Stimulated activated CD4-positive, alpha-beta T cell treated with anti-CD3 and anti-CD28 coated beads, Interleukin-1b, Interleukin-23, amount 100 ng/mL, for 48 hours (primary cell): ENCODE data around the gene PLEKHN1.
A peak's percentile ranks its signal among the peaks of the same experiment; 100 is the strongest.

Experiments used
- DNase-seq: peaks from one replicate; pipeline ENCODE4 v3.0.0-alpha.2; 2020

PLEKHN1 gene, protein sequence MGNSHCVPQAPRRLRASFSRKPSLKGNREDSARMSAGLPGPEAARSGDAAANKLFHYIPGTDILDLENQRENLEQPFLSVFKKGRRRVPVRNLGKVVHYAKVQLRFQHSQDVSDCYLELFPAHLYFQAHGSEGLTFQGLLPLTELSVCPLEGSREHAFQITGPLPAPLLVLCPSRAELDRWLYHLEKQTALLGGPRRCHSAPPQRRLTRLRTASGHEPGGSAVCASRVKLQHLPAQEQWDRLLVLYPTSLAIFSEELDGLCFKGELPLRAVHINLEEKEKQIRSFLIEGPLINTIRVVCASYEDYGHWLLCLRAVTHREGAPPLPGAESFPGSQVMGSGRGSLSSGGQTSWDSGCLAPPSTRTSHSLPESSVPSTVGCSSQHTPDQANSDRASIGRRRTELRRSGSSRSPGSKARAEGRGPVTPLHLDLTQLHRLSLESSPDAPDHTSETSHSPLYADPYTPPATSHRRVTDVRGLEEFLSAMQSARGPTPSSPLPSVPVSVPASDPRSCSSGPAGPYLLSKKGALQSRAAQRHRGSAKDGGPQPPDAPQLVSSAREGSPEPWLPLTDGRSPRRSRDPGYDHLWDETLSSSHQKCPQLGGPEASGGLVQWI

DNA sequence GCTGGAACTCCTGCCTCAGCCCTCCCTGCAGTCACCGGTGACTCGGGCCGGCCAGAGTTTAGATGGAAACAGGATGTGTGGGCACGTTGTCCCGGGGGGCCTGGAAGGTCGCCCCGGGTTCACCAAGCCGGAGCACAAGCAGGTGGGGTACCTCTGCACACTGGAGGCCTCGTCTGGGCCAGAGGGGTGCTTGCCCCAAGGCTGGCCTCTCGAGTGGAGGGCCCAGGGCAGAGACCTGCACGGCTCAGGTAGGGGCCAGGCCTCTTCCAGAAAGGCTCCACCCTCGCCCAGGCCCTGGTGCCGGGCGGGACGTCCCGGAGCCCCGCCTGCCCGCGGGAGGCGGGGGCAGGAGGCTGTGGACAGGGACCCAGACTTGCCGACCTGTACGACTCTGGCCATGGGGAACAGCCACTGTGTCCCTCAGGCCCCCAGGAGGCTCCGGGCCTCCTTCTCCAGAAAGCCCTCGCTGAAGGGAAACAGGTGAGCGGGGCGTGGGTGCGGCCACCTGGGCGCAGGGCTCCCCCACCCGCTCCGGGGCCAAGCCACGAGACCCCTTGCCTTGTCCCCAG lies at the start of gene PLEKHN1:
PLEKHN1 (plus strand) TSS at position 348 of the 569 bp plus-strand sequence; CDS start at position 398, 50 bp downstream.
- DNase-seq: no peak

DNA sequence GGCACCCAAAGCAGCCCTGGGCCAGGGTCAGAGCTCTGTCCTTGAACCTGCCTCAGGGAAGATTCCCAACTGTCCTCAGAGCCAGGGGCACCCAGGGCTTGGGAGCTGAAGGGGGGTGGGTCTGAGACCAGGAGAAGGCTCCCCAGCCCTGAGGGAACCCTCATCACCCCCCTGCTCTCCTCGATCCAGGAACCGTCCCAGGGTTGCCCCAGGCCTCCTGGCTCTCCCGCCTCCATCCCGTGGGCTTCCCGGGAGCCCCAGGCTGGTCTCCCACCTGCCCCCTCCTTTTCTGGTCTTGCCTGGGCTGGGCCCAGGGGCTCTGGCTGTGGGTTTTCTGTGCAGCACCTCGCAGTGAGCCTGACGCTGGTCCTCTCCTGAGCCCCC lies 49.2 kb upstream of the PLEKHN1 start:
- no peak for DNase-seq

DNA sequence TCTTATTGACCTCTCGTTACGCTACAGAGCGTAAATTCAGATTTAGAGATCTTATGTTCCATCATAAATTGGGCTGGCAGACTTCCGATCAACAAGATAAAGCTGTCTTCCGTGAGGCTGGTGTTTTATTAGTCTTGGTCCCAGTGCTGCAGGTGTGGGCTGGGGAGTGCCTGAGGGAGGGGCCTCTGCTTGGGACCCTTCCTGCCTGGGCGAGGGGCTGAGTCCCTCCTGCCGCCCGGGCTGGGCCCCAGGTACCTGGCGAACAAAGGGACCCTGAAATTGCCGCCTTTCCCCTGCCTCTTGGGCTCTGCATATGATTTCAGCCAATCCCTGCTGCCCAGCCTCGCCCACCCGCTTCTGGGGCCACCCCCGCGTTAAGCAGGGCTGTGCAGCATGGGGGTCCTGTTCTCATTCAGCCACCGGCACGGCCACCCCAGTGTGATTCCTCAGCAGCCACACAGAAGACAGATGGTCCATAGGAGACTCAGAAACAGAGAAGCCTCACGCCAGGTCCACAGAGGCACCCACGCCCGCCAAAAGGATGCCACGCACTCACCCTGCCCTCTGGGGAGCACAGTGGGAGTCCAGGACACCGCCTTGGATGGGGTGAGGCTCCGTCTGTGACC lies 48.7 kb upstream of the PLEKHN1 start:
- DNase-seq: no peak

DNA sequence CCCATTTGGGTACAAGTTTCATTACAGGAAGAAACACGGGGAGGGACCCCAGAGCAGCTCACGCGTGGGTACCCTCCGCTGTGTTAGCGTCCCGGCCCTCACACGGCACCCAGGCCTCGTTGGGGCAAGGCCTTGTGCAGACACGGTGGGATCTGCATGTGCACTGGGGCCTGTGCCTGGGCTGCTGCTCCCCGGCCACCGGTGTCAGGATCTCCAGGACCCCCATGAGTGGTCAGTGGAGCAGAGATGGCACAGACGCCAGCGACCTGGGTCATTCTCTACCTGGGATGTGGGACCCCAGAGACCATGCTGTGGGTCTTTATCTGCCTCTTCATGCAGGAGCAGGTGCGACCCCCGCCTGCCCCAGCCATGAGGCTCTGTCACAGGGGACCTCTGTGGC lies 47.9 kb upstream of the PLEKHN1 start:
- DNase-seq: no peak

DNA sequence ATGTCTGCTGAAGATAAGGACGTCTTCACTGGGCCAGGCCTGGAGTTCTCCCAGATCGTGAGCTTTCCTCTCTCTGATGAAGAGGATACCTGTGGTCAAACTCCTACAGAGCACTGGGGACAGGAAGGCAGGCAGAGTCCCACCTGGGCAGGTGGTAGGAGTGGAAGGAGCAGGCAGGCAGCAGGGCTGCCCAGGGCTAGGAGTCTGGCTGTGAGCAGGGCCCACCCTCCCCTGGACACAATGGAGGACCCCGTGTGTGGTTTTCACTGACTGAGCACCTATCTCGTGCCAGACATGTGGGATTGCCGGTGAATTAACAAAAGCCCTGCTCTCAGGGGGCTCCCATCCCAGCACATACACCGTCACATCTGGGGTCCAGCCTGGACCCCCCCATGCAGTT lies 47.4 kb upstream of the PLEKHN1 start:
- no peak for DNase-seq

DNA sequence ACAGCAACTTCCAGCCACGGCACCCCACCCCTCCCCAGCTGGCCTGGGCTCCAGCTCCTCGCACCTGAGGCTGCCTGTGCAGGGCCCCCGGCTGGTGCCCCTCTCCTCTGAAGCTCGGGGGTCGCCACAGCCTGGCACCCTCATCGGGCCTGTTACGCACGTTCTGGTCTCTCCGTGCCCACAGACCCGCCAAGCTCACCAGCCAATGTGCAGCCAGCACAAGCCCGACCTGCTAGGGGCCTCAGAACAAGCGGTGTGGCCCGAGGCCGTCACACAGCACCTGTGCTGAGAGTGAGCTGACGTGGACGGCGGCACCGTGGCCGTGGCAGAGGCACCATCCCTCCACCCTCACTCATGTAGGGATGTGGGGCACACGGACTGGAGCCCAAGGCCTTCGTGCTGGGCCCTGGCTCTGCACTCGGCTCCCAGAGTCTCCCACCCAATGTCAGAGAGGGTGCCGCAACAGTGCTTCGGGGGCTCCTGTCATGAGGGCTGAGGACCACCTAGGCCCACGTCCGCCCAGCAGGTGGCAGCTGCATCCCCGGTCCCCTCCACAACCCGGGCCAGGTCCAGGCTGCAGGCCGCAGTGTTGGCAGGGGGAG lies 46.9 kb upstream of the PLEKHN1 start:
- no peak for DNase-seq

DNA sequence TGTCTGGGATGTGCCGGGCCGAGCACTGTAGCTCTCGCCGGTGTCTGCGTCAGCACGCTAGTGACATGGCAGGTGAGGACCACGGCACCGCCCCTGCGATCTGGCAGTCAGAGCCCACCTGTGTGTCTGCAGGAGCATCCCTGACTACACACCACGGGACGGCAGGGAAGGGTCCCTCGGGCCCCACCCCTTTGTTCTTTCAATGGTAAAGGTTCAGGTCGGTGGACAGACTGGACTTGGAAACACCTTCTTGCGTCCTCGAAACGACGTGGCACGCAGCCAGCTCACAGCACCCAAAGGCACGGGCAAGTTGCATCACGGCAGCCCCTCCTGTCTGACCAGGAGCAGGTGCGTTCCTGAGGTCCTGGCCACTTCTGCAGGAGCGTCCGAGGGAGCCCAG lies 46.3 kb upstream of the PLEKHN1 start:
- DNase-seq: no peak

DNA sequence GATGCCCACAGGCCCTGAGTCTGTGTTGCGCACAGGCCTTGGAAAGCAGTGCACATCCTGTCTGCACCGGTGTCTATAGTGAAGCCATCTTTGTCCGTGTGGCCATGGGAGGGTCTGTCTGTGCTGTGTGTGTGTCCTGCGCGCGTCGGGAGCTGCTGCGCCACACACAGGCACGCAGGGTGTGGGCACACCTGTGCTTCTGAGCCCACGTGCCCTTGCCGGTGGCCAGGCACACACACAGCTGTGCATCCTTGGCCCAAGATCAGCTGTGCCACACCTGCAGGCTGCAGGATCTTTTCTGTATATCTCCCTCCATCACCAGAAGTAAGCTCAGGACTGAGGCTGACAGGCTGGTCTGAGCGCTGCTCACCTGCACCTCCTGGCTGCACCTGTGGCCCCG lies 45.8 kb upstream of the PLEKHN1 start:
- DNase-seq: no peak

DNA sequence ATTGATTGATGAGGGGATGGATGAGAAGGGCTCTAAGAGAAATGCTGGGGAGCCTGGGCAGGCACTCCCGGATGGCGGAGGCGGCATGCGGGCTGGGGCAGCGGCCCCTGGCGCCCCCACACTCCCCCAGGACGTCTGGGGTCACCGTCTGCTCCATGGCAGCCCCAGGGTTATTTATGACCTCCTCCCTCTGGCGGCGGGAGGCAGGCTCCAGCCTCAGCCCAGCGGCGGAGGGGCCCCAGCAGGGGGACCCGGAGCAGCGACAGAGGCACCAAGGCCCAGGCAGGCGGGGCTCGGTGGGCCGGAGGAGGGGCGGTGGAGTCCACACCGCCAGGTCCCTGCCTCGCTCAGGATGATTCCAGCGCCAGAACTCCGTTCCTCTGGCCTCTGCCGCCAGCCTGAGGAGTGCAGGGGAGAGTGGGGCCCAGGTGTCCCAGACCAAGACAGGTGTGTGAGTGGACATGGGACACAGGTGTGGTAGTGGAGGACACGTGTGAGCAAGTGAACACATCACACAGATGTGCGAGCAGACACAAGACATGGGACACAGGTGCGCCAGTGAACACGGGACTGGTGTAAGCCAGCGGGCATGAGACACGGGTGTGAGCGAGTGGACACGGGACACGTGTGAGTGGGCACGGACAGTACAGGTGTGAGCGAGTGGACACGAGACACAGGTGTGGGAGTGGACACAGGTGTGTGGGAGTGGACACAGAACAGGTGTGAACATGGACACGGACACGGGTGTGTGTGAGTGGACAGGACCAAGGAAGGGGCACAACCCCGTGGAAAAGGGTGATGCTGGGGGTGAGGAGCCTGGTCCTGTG lies 45.1 kb upstream of the PLEKHN1 start:
- no peak for DNase-seq

DNA sequence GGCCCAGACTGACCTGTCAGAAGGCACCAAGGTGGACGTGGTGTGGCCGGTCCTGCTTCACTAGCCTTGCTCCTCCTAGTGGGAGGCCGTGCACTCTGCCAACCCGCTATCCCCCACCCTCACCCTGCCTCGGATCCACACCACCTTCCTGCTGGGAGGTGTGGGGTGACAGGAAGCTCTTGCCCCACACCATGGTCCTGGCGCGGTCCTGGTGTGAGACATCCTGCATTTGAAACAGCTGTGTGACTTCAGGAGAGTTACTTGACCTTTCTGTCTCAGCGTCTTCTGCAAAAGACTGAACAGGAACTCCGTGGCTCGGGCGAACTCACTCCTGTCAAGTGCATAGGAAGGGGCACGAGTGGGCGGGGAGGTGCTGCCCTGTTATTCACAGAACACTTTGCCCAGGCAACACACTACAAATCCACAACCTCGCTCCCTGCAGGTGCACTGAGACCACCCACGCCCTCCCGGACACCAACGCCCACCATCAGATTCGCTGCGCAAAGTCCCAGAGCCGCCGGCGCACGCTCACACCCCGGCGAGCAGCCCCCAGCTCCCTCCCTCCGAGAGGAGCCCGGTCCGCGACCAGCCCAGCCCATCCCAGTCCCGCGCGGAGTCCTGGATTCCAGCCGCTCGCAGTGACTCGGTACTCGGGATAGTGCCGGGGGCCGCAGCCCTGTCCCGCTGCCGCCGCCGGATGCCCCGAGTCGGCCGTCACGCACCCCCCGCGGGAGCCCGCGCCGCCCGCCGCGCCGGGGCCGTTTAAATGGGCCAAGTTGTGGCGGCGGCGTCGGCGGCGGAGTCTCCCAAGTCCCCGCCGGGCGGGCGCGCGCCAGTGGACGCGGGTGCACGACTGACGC lies 42.9 kb upstream of the PLEKHN1 start, which contains the start of gene SAMD11:
SAMD11 (plus strand) TSS at position 793 of the 860 bp plus-strand sequence. CDS start 509 bp downstream, outside the sequence.
- DNase-seq: peak; percentile 33

DNA sequence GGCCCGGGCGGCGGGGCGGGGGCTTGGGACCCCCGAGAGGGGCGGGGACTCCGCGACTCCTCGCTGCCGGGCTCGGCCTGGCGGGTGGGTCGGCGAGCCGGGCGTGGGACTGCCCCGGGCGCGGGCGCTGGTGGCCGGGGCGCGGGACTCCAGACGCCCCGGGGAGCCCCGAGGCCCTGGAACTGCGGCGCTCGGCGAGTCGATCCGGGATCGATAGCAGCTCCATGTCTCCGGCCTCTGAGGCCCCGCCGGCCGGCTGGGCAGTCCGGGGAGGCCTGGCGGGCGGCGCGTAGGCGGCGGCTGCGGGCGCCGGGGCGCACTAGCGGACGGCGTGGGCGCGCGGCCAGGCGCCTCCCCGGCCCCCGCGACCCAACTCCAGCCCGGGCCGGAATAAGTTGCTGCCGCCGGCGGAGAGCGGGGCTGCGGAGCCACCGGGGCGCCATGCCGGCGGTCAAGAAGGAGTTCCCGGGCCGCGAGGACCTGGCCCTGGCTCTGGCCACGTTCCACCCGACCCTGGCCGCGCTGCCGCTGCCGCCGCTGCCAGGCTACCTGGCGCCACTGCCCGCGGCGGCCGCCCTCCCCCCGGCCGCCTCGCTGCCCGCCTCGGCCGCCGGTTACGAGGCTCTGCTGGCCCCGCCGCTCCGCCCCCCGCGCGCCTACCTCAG lies 42.2 kb upstream of the PLEKHN1 start:
- DNase-seq: no peak

DNA sequence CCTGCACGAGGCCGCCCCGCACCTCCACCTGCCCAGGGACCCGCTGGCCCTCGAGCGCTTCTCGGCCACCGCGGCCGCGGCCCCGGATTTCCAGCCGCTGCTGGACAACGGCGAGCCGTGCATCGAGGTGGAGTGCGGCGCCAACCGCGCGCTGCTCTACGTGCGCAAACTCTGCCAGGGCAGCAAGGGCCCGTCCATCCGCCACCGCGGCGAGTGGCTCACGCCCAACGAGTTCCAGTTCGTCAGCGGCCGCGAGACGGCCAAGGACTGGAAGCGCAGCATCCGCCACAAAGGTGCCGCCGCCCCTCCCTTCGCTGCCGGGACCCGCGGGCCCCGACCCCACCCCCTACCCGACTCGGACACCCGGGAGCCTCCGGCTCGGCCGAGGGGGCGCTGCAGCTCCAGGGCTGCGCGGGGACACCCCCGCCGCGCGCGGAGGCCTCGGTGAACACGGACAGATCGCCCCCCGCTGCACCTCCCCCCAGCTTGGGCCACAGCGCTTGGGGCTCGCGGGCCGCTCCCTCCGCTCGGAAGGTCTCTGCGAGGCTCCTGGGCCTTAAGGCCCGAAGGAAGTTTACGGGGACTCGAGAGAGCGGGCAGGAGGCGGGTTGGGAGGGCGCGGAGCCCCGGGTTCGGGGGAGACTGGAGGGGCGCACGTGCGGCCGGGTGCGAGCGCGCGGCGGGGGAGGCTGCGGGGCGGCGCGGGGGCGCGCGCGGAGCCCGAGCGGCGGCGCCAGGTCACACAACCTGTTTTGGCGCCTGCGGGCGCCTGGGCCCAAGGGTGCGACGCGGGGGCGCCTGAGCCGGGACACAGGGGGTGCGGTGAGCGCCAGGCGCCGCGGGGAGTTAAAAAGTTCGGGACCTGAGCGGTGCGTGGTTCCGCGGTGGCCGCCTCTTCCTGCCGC lies 41.4 kb upstream of the PLEKHN1 start:
- DNase-seq: no peak

DNA sequence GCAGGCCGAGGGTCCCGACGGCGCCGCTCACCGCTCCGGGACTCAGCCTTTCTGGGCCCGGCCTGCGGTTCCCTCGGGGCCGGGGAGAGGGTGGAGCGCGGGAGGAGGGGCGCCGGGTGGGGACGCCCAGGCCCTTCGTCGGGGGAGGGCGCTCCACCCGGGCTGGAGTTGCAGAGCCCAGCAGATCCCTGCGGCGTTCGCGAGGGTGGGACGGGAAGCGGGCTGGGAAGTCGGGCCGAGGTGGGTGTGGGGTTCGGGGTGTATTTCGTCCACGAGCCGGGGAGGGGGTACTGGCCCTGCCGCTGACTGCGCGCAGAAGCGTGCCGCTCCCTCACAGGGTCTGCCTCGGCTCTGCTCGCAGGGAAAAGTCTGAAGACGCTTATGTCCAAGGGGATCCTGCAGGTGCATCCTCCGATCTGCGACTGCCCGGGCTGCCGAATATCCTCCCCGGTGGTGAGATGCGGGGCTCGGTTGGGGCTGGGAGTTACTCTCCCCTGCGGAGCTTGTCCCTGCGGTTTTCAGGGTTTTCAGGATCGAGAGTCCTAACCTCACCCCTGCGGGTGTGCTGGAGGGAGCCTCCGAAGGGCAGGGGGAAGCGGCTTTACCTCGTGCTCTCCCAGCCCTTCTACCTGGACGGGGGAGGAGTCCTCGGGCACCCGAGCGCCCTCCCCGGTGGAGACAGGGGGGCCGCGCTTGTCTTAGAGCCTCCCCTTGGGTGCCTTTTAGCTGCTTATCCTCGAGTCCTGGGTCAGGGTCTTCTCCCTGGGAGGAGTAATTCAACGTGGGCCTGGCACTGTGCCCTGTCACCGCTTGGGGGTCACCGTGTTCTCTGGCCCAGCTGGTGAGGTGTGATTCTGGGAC lies 40.5 kb upstream of the PLEKHN1 start:
- no peak for DNase-seq

DNA sequence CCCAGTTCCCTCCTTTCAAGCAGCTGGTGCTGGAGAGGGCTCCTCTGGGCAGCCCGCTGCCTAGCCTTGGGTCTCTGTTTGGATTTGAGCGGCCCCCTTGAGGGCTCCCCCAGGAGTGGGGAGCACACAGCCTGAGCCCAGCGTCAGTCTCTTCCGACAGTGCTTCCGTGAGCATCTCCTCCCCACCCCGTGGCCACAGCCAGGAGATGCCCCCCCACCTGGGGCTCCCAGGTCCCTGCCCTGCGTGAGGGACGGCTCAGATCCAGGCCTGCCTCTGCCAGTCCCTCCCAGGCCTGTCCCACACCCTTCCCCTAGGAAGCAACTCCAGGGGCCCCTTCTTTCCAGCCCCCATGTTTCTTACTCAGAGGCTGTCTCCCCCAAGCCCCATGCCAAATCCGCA lies 39.0 kb upstream of the PLEKHN1 start:
- no peak for DNase-seq

DNA sequence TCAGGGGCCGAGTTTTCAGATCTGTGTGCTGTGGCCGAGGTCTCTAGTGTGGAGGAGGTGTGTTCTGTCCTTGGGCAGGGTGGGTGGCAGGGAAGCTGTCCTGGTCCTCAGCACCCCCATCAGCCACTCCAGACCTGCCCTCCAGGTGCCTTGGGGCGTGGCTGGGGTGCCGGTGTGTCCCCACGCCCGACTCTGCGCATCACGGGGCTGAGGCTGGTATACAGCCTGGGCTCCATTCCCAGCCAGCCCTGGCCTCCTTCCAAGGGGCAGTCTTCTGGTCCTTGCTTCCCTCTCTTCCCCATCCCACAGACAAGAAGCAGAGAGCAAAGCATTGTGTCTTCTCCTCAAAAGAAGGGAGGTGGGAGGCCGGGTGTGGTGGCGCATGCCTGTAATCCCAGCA lies 38.5 kb upstream of the PLEKHN1 start:
- DNase-seq: no peak

DNA sequence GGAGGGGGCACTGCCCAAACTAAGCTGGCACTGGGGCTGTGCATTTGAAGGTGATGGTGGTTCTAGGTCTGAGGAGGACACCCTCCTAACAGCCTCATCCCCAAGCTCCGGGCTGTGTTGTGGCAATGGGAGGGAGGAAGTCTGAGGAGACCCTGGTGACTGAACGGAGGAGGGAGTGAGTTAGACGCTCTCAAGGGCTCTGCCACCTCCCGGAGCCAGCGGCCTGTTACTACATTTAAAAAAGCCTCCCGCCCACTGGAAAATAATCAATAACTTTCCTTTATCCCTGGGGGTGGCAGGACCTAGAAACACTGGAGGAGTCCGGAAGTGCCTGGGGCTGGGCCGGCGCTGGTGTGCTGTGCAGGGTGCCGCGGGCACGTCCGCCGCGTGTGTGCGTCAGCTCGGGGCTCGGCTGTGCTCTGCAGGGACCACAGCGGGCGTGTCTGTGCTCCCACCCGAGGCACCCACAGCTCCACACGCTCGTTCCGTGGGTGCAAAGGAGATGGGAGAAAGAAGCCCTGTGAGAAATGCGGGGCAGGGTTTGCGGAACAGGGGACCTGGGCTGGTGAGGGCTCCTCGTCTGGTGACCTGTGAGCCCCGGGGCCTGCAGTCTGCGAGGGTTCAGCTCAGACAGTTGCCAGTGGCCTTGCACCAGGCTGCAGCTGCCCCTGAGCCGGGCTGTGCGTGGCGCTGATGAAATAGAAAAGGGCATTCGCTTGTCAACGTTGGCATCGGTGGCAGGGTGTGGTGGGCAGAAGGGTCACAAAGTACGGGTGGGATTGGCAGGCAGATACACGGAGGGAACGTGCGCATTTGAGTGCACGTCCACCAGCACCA lies 37.2 kb upstream of the PLEKHN1 start:
- no peak for DNase-seq
